ENCODE data around the gene MAN1C1.
"Not testable (repeated sequence)": the region's sequence is repeated elsewhere in the genome, so short reads cannot be mapped to it uniquely, and the experiment has no call there.

The MAN1C1 gene

GRCh38 chr1:25636141-25636540 lies 19.6 kb downstream of the MAN1C1 start:
- not testable (repeated sequence) for H3K18ac ChIP-seq (ENCODE audit: low read length); H2BK15ac ChIP-seq (replicated peaks; ENCODE audit: low read depth); H3K4ac ChIP-seq (ENCODE audit: low read depth, low read length); H3K9ac ChIP-seq (ENCODE audit: low read length); H3K79me1 ChIP-seq (ENCODE audit: low read length); H3K4me3 ChIP-seq (ENCODE audit: low read length); H2BK5ac ChIP-seq (ENCODE audit: low read length); H4K8ac ChIP-seq (ENCODE audit: low read depth, low read length); H3K4me1 ChIP-seq (ENCODE audit: control insufficient read depth, low read depth, low read length); H2BK120ac ChIP-seq (ENCODE audit: low read depth, low read length); H2AK5ac ChIP-seq (ENCODE audit: low read length); H3K23ac ChIP-seq (ENCODE audit: low read length); H3K79me2 ChIP-seq (ENCODE audit: control insufficient read depth, insufficient read depth, low read length); H3K27me3 ChIP-seq (ENCODE audit: insufficient read depth, low read length, poor library complexity); H3K56ac ChIP-seq (ENCODE audit: low read length); H3K36me3 ChIP-seq (ENCODE audit: control insufficient read depth, insufficient read depth, low read length); H3K27ac ChIP-seq (ENCODE audit: low read depth, low read length); H3K4me2 ChIP-seq (ENCODE audit: low read length); H4K5ac ChIP-seq (ENCODE audit: low read length)
- DNase-seq, result peak; percentile 29
- no CpG with 5 or more reads among the region's 7 CpGs for WGBS (ENCODE audit: extremely low coverage, insufficient coverage, low lambda C conversion rate)

- Histone ChIP-seq H4K5ac (ENCODE audit: low read length) (no peak overlapping the region), H3K27ac (ENCODE audit: low read depth, low read length) (no peak overlapping the region), H3K4me3 (ENCODE audit: low read length) (no peak overlapping the region), H3K56ac (ENCODE audit: low read length) (no peak overlapping the region), H2BK120ac (ENCODE audit: low read depth, low read length) (no peak overlapping the region), H3K18ac (ENCODE audit: low read length) (peak overlapping the region; percentile 44), H3K27me3 (ENCODE audit: insufficient read depth, low read length, poor library complexity) (no peaks in the 10 kb centered on the region), H3K23ac (ENCODE audit: low read length) (no peak overlapping the region), H3K9ac (ENCODE audit: low read length) (no peak overlapping the region), H3K79me1 (ENCODE audit: low read length) (no peaks in the 10 kb centered on the region), H3K4ac (ENCODE audit: low read depth, low read length) (peak overlapping the region; percentile 7), H4K8ac (ENCODE audit: low read depth, low read length) (no peak overlapping the region), H3K4me1 (ENCODE audit: control insufficient read depth, low read depth, low read length) (peaks cover 18% of the 10 kb centered on the region), H3K36me3 (ENCODE audit: control insufficient read depth, insufficient read depth, low read length) (no peaks in the 10 kb centered on the region), H3K79me2 (ENCODE audit: control insufficient read depth, insufficient read depth, low read length) (no peaks in the 10 kb centered on the region), H2BK15ac (replicated peaks; ENCODE audit: low read depth) (no peak overlapping the region), H3K4me2 (ENCODE audit: low read length) (no peak overlapping the region), H2BK5ac (ENCODE audit: low read length) (no peak overlapping the region), H2AK5ac (ENCODE audit: low read length) (no peak overlapping the region)
- no CpG with 5 or more reads among the region's 10 CpGs for WGBS (ENCODE audit: extremely low coverage, insufficient coverage, low lambda C conversion rate)
- DNase-seq, result no peak
These were observed 24.2 kb downstream of the MAN1C1 start for GRCh38 chr1:25640646-25641328.

- H3K56ac ChIP-seq (ENCODE audit: low read length), result no peak overlapping the region
- H4K8ac ChIP-seq (ENCODE audit: low read depth, low read length), result no peak overlapping the region
- no peaks in the 10 kb centered on the region for H3K79me1 ChIP-seq (ENCODE audit: low read length)
- H3K79me2 ChIP-seq (ENCODE audit: control insufficient read depth, insufficient read depth, low read length), result no peaks in the 10 kb centered on the region
- no peak overlapping the region for H3K9ac ChIP-seq (ENCODE audit: low read length)
- no peak overlapping the region for H3K4me2 ChIP-seq (ENCODE audit: low read length)
- H4K5ac ChIP-seq (ENCODE audit: low read length), result no peak overlapping the region
- no peaks in the 10 kb centered on the region for H3K36me3 ChIP-seq (ENCODE audit: control insufficient read depth, insufficient read depth, low read length)
- no peak overlapping the region for H2AK5ac ChIP-seq (ENCODE audit: low read length)
- no peak overlapping the region for H2BK5ac ChIP-seq (ENCODE audit: low read length)
- DNase-seq, result no peak
- peaks cover 18% of the 10 kb centered on the region for H3K4me1 ChIP-seq (ENCODE audit: control insufficient read depth, low read depth, low read length)
- peak overlapping the region; percentile 44 for H3K18ac ChIP-seq (ENCODE audit: low read length)
- peak overlapping the region; percentile 7 for H3K4ac ChIP-seq (ENCODE audit: low read depth, low read length)
- H2BK15ac ChIP-seq (replicated peaks; ENCODE audit: low read depth), result no peak overlapping the region
- no peak overlapping the region for H3K27ac ChIP-seq (ENCODE audit: low read depth, low read length)
- no peak overlapping the region for H2BK120ac ChIP-seq (ENCODE audit: low read depth, low read length)
- H3K27me3 ChIP-seq (ENCODE audit: insufficient read depth, low read length, poor library complexity), result no peaks in the 10 kb centered on the region
- no peak overlapping the region for H3K4me3 ChIP-seq (ENCODE audit: low read length)
- WGBS (ENCODE audit: extremely low coverage, insufficient coverage, low lambda C conversion rate), result no CpG with 5 or more reads among the region's 4 CpGs
- no peak overlapping the region for H3K23ac ChIP-seq (ENCODE audit: low read length)
These were observed 24.7 kb downstream of the MAN1C1 start for GRCh38 chr1:25641329-25641725.

GRCh38 chr1:25641931-25642573 lies 25.5 kb downstream of the MAN1C1 start:
- DNase-seq, result peak; percentile 92
- Histone ChIP-seq H3K18ac (ENCODE audit: low read length) (peak overlapping the region; percentile 31), H3K36me3 (ENCODE audit: control insufficient read depth, insufficient read depth, low read length) (no peaks in the 10 kb centered on the region), H3K56ac (ENCODE audit: low read length) (no peak overlapping the region), H3K4me1 (ENCODE audit: control insufficient read depth, low read depth, low read length) (peaks cover 18% of the 10 kb centered on the region), H2BK15ac (replicated peaks; ENCODE audit: low read depth) (no peak overlapping the region), H3K23ac (ENCODE audit: low read length) (no peak overlapping the region), H4K8ac (ENCODE audit: low read depth, low read length) (no peak overlapping the region), H3K79me2 (ENCODE audit: control insufficient read depth, insufficient read depth, low read length) (no peaks in the 10 kb centered on the region), H3K27me3 (ENCODE audit: insufficient read depth, low read length, poor library complexity) (no peaks in the 10 kb centered on the region), H3K27ac (ENCODE audit: low read depth, low read length) (peak overlapping the region; percentile 39), H3K79me1 (ENCODE audit: low read length) (peaks cover 2% of the 10 kb centered on the region), H3K9ac (ENCODE audit: low read length) (no peak overlapping the region), H3K4me3 (ENCODE audit: low read length) (no peak overlapping the region), H3K4ac (ENCODE audit: low read depth, low read length) (no peak overlapping the region), H2AK5ac (ENCODE audit: low read length) (no peak overlapping the region), H3K4me2 (ENCODE audit: low read length) (no peak overlapping the region), H4K5ac (ENCODE audit: low read length) (no peak overlapping the region), H2BK5ac (ENCODE audit: low read length) (no peak overlapping the region), H2BK120ac (ENCODE audit: low read depth, low read length) (no peak overlapping the region)
- no CpG with 5 or more reads among the region's 8 CpGs for WGBS (ENCODE audit: extremely low coverage, insufficient coverage, low lambda C conversion rate)

GRCh38 chr1:25642574-25643108 lies 26.1 kb downstream of the MAN1C1 start:
- H3K4ac ChIP-seq (ENCODE audit: low read depth, low read length), result peak overlapping the region; percentile 47
- no peak overlapping the region for H4K8ac ChIP-seq (ENCODE audit: low read depth, low read length)
- H3K56ac ChIP-seq (ENCODE audit: low read length), result peak overlapping the region; percentile 50
- no peak overlapping the region for H4K5ac ChIP-seq (ENCODE audit: low read length)
- no peak overlapping the region for H3K4me2 ChIP-seq (ENCODE audit: low read length)
- H2BK15ac ChIP-seq (replicated peaks; ENCODE audit: low read depth), result no peak overlapping the region
- no peak overlapping the region for H2AK5ac ChIP-seq (ENCODE audit: low read length)
- H3K4me3 ChIP-seq (ENCODE audit: low read length), result no peak overlapping the region
- H2BK120ac ChIP-seq (ENCODE audit: low read depth, low read length), result peak overlapping the region; percentile 82
- H3K79me1 ChIP-seq (ENCODE audit: low read length), result peaks cover 2% of the 10 kb centered on the region
- peak overlapping the region; percentile 29 for H3K18ac ChIP-seq (ENCODE audit: low read length)
- peak overlapping the region; percentile 9 for H2BK5ac ChIP-seq (ENCODE audit: low read length)
- DNase-seq, result no peak
- H3K23ac ChIP-seq (ENCODE audit: low read length), result no peak overlapping the region
- no peaks in the 10 kb centered on the region for H3K27me3 ChIP-seq (ENCODE audit: insufficient read depth, low read length, poor library complexity)
- no peaks in the 10 kb centered on the region for H3K79me2 ChIP-seq (ENCODE audit: control insufficient read depth, insufficient read depth, low read length)
- no peak overlapping the region for H3K9ac ChIP-seq (ENCODE audit: low read length)
- peak overlapping the region; percentile 25 for H3K27ac ChIP-seq (ENCODE audit: low read depth, low read length)
- WGBS (ENCODE audit: extremely low coverage, insufficient coverage, low lambda C conversion rate), result no CpG with 5 or more reads among the region's 8 CpGs
- no peaks in the 10 kb centered on the region for H3K36me3 ChIP-seq (ENCODE audit: control insufficient read depth, insufficient read depth, low read length)
- peaks cover 18% of the 10 kb centered on the region for H3K4me1 ChIP-seq (ENCODE audit: control insufficient read depth, low read depth, low read length)
